OCI-LY1 (cell line): ENCODE data around the gene LHX3.

Experiments
- H2AFZ ChIP-seq: fragments of 200-600 bp; sonication (generic), shearing (Covaris generic); 2 replicates; pipeline ENCODE4 v1.6.0; 2014; ENCODE audit warnings: antibody characterized with exemption, mild to moderate bottlenecking, low read length
- H3F3A ChIP-seq: fragments of 200-600 bp; sonication (generic), shearing (Covaris generic); 2 replicates; pipeline ENCODE4 v1.6.0; 2014; ENCODE audit warnings: mild to moderate bottlenecking, antibody characterized with exemption, low read length, moderate library complexity; ENCODE audit not compliant: insufficient read depth
- H3K27ac ChIP-seq: fragments of 200-600 bp; sonication (generic); 2 replicates; pipeline ENCODE4 v1.5.1; 2014; ENCODE audit warnings: low read length, mixed run types, mild to moderate bottlenecking, low read depth; ENCODE audit not compliant: poor library complexity, severe bottlenecking
- H3K27me3 ChIP-seq: fragments of 200-600 bp; sonication (generic); 2 replicates; pipeline ENCODE4 v1.6.0; 2014; ENCODE audit warnings: antibody characterized with exemption, mild to moderate bottlenecking, low read length, moderate library complexity; ENCODE audit not compliant: insufficient read depth
- H3K36me3 ChIP-seq: fragments of 200-600 bp; sonication (generic); 2 replicates; pipeline ENCODE4 v1.6.1; 2014; ENCODE audit warnings: mild to moderate bottlenecking, antibody characterized with exemption, low read length, moderate library complexity, mixed read lengths; ENCODE audit not compliant: insufficient read depth
- H3K4me1 ChIP-seq: fragments of 200-600 bp; sonication (generic); 2 replicates; pipeline ENCODE4 v1.5.1; 2014; ENCODE audit warnings: mild to moderate bottlenecking, low read length, moderate library complexity; ENCODE audit not compliant: insufficient read depth, severe bottlenecking
- H3K4me2 ChIP-seq: fragments of 200-600 bp; sonication (generic), shearing (Covaris generic); 2 replicates; pipeline ENCODE4 v1.6.1; 2014; ENCODE audit warnings: low read length
- H3K4me3 ChIP-seq: fragments of 200-600 bp; sonication (generic); 2 replicates; pipeline ENCODE4 v1.5.1; 2014; ENCODE audit warnings: low read length, low read depth, mild to moderate bottlenecking, mixed read lengths; ENCODE audit not compliant: poor library complexity, severe bottlenecking
- H3K79me2 ChIP-seq: fragments of 200-600 bp; shearing (Covaris generic); 2 replicates; pipeline ENCODE4 v1.6.1; 2016; ENCODE audit warnings: mixed run types, low read length, mixed read lengths; ENCODE audit not compliant: insufficient read depth
- H3K9ac ChIP-seq: fragments of 200-600 bp; sonication (generic), shearing (Covaris generic); 2 replicates; pipeline ENCODE4 v1.6.1; 2014; ENCODE audit warnings: mild to moderate bottlenecking, low read length, mixed read lengths
- H3K9me2 ChIP-seq: fragments of 200-600 bp; sonication (generic), shearing (Covaris generic); 2 replicates; pipeline ENCODE4 v1.6.1; 2014; ENCODE audit warnings: low read depth, mild to moderate bottlenecking, low read length, mixed read lengths
- H3K9me3 ChIP-seq: fragments of 200-600 bp; shearing (Covaris generic); 2 replicates; pipeline ENCODE4 v1.6.1; 2014; ENCODE audit warnings: low read length, mixed read lengths
- H4K20me1 ChIP-seq: fragments of 200-600 bp; sonication (generic), shearing (Covaris generic); 2 replicates; pipeline ENCODE4 v1.6.0; 2016; ENCODE audit warnings: mild to moderate bottlenecking, low read length; ENCODE audit not compliant: insufficient read depth
- EZH2 ChIP-seq: fragments of 200-600 bp; sonication (generic), shearing (Covaris generic); IDR thresholded peaks from 2 replicates; pipeline ENCODE4 v1.8.0; 2017; ENCODE audit warnings: borderline replicate concordance, mixed run types, mild to moderate bottlenecking, antibody characterized with exemption, low read length, moderate library complexity, mixed read lengths
- TF ChIP-seq, protein P1 (sequence below): fragments of 200-600 bp; sonication (generic), shearing (Covaris generic); IDR thresholded peaks from 2 replicates; pipeline ENCODE4 v1.5.1; 2017; ENCODE audit warnings: mild to moderate bottlenecking, antibody characterized with exemption, low read length, moderate library complexity, mixed read lengths

Gene LHX3

DNA sequence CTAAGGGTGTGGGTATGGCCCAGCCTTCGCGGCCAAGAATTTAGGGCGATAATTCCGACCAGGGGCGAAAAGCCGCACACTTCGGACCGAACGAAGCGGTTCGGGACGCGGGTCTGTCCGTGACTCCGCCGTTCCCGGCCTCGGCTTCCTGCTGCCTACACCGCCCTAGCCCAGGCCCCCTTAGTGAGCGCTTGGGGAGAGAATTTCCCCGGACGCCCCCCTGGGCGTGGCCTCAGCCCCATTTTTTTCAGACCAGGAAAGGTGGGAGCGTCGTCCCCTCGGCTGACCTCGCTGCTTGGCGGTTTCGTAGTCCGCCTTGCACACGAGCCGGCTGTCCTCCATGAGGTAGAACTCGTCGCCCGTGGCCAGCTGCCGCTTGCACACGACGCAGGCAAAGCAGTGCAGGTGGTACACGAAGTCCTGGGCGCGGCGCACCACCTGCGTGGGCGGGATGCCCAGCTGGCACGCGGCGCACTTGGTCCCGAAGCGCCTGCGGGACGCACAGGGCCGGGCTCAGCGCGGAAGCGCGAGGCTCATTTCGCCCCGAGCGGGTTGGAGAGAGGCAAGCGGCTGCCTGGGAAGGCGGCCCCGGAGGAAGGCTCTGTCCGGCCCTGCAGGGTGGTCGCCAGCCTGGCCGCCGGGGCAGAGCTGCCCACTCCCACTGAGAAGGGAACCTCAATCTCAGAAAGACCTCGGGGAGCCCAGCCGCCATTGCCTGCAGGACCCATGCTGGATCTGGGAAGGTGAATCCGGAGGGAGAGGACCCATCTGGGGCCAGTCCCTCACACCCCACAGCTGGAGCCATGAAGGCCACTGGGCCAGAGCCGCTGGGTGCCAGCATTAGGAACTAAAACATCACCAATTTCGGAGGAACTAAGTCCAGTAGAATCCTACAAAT is 5.3 kb downstream of the LHX3 start:
- peaks cover 13% of the 10 kb centered on the region for H3K4me1 ChIP-seq
- no peak overlapping the region for H3K27ac ChIP-seq
- H3F3A ChIP-seq: no peaks in the 10 kb centered on the region
- H3K4me3 ChIP-seq: no peak overlapping the region
- no peak overlapping the region for H3K9ac ChIP-seq
- no peaks in the 10 kb centered on the region for H3K9me3 ChIP-seq
- no peaks in the 10 kb centered on the region for H3K9me2 ChIP-seq
- H3K36me3 ChIP-seq: no peaks in the 10 kb centered on the region
- TF ChIP-seq, protein P1, sequence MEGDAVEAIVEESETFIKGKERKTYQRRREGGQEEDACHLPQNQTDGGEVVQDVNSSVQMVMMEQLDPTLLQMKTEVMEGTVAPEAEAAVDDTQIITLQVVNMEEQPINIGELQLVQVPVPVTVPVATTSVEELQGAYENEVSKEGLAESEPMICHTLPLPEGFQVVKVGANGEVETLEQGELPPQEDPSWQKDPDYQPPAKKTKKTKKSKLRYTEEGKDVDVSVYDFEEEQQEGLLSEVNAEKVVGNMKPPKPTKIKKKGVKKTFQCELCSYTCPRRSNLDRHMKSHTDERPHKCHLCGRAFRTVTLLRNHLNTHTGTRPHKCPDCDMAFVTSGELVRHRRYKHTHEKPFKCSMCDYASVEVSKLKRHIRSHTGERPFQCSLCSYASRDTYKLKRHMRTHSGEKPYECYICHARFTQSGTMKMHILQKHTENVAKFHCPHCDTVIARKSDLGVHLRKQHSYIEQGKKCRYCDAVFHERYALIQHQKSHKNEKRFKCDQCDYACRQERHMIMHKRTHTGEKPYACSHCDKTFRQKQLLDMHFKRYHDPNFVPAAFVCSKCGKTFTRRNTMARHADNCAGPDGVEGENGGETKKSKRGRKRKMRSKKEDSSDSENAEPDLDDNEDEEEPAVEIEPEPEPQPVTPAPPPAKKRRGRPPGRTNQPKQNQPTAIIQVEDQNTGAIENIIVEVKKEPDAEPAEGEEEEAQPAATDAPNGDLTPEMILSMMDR: no peak
- TF ChIP-seq EZH2: no peak
- no peak overlapping the region for H3K4me2 ChIP-seq
- H3K27me3 ChIP-seq: peaks cover 8% of the 10 kb centered on the region; the same call in 1 of the 2 replicates
- H3K79me2 ChIP-seq: no peaks in the 10 kb centered on the region
- H2AFZ ChIP-seq: no peak overlapping the region
- no peaks in the 10 kb centered on the region for H4K20me1 ChIP-seq

DNA sequence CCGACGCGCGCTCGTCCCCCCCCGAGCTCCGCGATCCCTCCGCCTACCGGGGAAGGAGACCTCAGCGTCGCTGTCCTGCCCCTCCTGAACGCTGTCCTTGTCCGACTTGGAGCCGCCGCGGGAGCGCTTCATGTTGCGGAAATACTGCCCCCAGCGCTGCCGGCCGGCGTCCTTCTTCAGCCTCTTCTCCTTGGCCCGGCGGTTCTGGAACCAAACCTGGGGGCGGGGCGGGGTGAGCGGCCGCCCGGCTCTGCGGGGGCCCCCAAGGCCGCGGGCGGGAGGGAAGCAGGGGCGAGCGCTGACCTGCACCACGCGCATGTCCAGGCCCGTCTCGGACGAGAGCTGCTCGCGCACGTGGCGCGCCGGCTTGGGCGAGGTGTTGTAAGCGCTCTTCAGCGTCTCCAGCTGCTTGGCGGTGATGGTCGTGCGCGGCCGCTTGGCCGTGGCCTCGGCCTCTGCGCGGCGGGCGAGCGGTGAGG is 6.3 kb downstream of the LHX3 start:
- Histone ChIP-seq H2AFZ (no peak overlapping the region), H3F3A (no peaks in the 10 kb centered on the region), H3K27me3 (0 out of 2 replicates have a peak, but pooled peaks cover 3% of the 10 kb centered on the region), H3K4me3 (no peak overlapping the region), H3K9me2 (no peaks in the 10 kb centered on the region), H3K4me1 (peaks cover 13% of the 10 kb centered on the region), H3K9ac (no peak overlapping the region), H3K36me3 (no peaks in the 10 kb centered on the region), H3K9me3 (no peaks in the 10 kb centered on the region), H4K20me1 (no peaks in the 10 kb centered on the region), H3K79me2 (no peaks in the 10 kb centered on the region), H3K27ac (no peak overlapping the region), H3K4me2 (no peak overlapping the region)
- TF ChIP-seq EZH2: no peak
- TF ChIP-seq, protein P1: no peak

DNA sequence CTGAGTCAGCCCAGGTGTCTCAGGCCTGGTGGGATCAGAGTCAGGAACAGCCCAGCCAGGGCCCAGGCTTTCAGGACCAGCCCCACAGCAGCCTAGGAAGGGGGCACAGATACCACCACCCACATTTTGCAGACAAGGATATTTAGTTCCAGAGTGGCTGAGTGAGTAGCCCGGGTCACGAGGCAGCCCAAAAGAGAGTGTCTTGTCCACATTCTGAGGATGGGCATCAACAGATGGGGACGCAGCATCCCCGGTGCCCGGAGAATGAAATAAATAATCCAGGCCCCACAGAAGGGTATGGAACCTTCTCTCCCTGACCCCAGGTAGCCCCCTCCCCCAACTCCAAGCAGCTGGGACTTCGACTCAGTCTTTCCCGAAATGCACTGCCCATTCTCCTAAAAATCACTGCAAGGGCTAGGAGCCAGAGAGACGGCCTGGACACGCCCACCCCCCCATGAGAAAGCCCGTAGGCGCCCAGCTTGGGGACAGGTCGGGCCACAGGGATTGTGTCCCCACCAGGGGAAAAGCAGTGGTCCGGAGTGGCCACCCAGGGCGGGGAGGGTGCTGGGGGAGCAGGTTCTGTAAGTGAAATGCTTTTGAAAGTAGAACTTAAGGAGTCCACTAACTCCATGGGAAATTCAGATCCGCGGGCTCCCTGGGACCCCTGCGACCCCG is 6.9 kb downstream of the LHX3 start:
- Histone ChIP-seq H3K9ac (no peak overlapping the region), H3K4me2 (no peak overlapping the region), H3K27me3 (0 out of 2 replicates have a peak, but pooled peaks cover 3% of the 10 kb centered on the region), H3K27ac (no peak overlapping the region), H4K20me1 (no peaks in the 10 kb centered on the region), H3K36me3 (no peaks in the 10 kb centered on the region), H3K9me3 (no peaks in the 10 kb centered on the region), H3K4me1 (peaks cover 13% of the 10 kb centered on the region), H2AFZ (no peak overlapping the region), H3F3A (no peaks in the 10 kb centered on the region), H3K4me3 (no peak overlapping the region), H3K79me2 (no peaks in the 10 kb centered on the region), H3K9me2 (no peaks in the 10 kb centered on the region)
- no peak for TF ChIP-seq EZH2
- TF ChIP-seq, protein P1: no peak
